Neural progenitor cell (in vitro differentiated cells): ENCODE data around the gene GIT1. TPM values are rescaled to one million over a fixed set of nuclear protein-coding genes. Genes with fewer than 3 reads are reported as not detected.
A peak's percentile ranks its signal among the peaks of the same experiment; 100 is the strongest.

Source experiments
- DNase-seq: peaks from one replicate; pipeline ENCODE4 v3.0.0-alpha.2; 2016; ENCODE audit warnings: low spot score
- H2AFZ ChIP-seq: fragments of 200-600 bp; sonication (generic); replicated peaks from 2 replicates; pipeline ENCODE4 v1.6.1; 2016; ENCODE audit warnings: antibody characterized with exemption
- H3F3A ChIP-seq: fragments of 200-600 bp; sonication (generic); 2 replicates; pipeline ENCODE4 v1.6.1; 2016; ENCODE audit warnings: antibody characterized with exemption, low read depth
- H3K27ac ChIP-seq: fragments of 200-600 bp; sonication (generic); 2 replicates; pipeline ENCODE4 v1.5.1; 2016; ENCODE audit warnings: mild to moderate bottlenecking
- H3K27me3 ChIP-seq: fragments of 200-600 bp; sonication (generic); 2 replicates; pipeline ENCODE4 v1.6.1; 2016; ENCODE audit warnings: mild to moderate bottlenecking, moderate library complexity
- H3K36me3 ChIP-seq: fragments of 200-600 bp; sonication (generic); 2 replicates; pipeline ENCODE4 v1.5.1; 2016
- H3K4me1 ChIP-seq: fragments of 200-600 bp; sonication (generic); 2 replicates; pipeline ENCODE4 v1.6.1; 2016; ENCODE audit warnings: mixed run types
- H3K4me2 ChIP-seq: fragments of 200-600 bp; sonication (generic); 2 replicates; pipeline ENCODE4 v1.6.1; 2016
- H3K4me3 ChIP-seq: fragments of 200-600 bp; sonication (generic); 2 replicates; pipeline ENCODE4 v1.5.1; 2016
- H3K79me2 ChIP-seq: fragments of 200-600 bp; sonication (generic); 2 replicates; pipeline ENCODE4 v1.6.1; 2016; ENCODE audit warnings: low read depth
- H3K9ac ChIP-seq: fragments of 200-600 bp; sonication (generic); 2 replicates; pipeline ENCODE4 v1.6.1; 2016
- H3K9me3 ChIP-seq: fragments of 200-600 bp; sonication (generic); 2 replicates; pipeline ENCODE4 v1.5.1; 2016; ENCODE audit warnings: low read depth
- H4K20me1 ChIP-seq: fragments of 200-600 bp; sonication (generic); 2 replicates; pipeline ENCODE4 v1.6.1; 2016; ENCODE audit warnings: low read depth
- H3K27ac Mint-ChIP-seq: 3 replicates; pipeline ENCODE4 v1.8.0; 2021; ENCODE audit warnings: mixed read lengths
- H3K27me3 Mint-ChIP-seq: 2 replicates; pipeline ENCODE4 v1.8.0; 2022; ENCODE audit warnings: low read depth, mild to moderate bottlenecking, inconsistent platforms, moderate library complexity, mixed read lengths; ENCODE audit not compliant: insufficient read depth
- H3K36me3 Mint-ChIP-seq: 3 replicates; pipeline ENCODE4 v1.8.0; 2021; ENCODE audit warnings: mixed read lengths
- H3K4me1 Mint-ChIP-seq: 3 replicates; pipeline ENCODE4 v1.8.0; 2021; ENCODE audit warnings: mixed read lengths
- H3K4me3 Mint-ChIP-seq: 3 replicates; pipeline ENCODE4 v1.8.0; 2021; ENCODE audit warnings: mild to moderate bottlenecking, moderate library complexity, mixed read lengths
- H3K9me3 Mint-ChIP-seq: 3 replicates; pipeline ENCODE4 v1.8.0; 2020; ENCODE audit warnings: mixed read lengths
- CTCF ChIP-seq: fragments of 200-600 bp; sonication (generic); IDR thresholded peaks from 2 replicates; pipeline ENCODE4 v1.5.1; 2017; ENCODE audit warnings: antibody characterized with exemption, mild to moderate bottlenecking
- EZH2 ChIP-seq: fragments of 200-600 bp; sonication (generic); IDR thresholded peaks from 2 replicates; pipeline ENCODE4 v1.6.1; 2017; ENCODE audit warnings: antibody characterized with exemption, mild to moderate bottlenecking, moderate library complexity
- EZH2phosphoT487 ChIP-seq: fragments of 200-600 bp; sonication (generic); IDR thresholded peaks from 2 replicates; pipeline ENCODE4 v1.6.1; 2017; ENCODE audit warnings: antibody characterized with exemption
- total RNA-seq: library from RNA; depleted of rRNA; stranded (reverse); fragments of >200 nt; gene quantifications from 2 replicates; pipeline ENCODE4 v1.2.3, GENCODE V29; 2015; ENCODE audit warnings: low replicate concordance

GIT1 gene
- total RNA-seq, 1 donor from 2014 or later: 17.6 TPM

DNA sequence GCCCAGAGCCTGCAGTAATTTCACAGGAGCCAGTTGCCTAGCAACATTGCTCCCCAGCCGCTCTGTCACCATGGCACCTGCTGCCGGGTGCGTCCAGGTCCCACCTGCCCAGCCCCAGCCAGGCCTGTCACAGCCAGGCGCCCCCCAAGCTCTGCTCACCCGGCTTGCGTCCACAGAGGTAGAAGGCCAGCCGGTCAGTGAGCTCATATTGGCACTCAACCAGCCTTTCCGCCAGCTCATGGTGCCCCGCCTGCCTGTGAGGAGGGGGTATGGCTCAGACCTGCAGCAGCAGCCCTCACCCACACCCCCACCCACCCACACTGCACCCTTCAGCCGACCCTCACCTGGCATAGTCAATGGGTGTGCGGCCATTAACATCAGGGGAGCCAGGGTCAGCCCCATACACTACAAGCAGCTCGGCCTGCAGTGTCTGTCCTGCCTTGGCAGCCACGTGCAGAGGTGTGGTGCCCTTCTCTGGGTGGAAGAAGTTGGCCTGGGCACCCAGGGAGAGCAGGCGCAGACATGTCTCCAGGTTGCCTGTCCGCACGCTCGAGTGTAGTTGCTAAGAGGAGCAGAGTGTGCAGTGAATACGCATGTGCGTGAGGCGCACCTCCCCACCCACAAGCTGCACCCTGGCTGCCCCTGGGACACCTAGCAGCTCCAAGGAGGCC is 7.7 kb downstream of the GIT1 start:
- H3K36me3 Mint-ChIP-seq: peaks cover 4% of the 10 kb centered on the region
- no peaks in the 10 kb centered on the region for H3K36me3 ChIP-seq
- no peaks in the 10 kb centered on the region for H3K27me3 ChIP-seq
- TF ChIP-seq EZH2phosphoT487: no peak
- no peak for TF ChIP-seq CTCF
- no peak for TF ChIP-seq EZH2
- H3F3A ChIP-seq: peaks cover 12% of the 10 kb centered on the region
- peaks cover 38% of the 10 kb centered on the region for H3K79me2 ChIP-seq
- no peak overlapping the region for H3K9ac ChIP-seq
- H2AFZ ChIP-seq: no peak overlapping the region
- no peak for DNase-seq
- H3K27me3 Mint-ChIP-seq: peaks cover 8% of the 10 kb centered on the region
- H3K4me1 Mint-ChIP-seq: peaks cover 19% of the 10 kb centered on the region
- H3K4me3 ChIP-seq: no peak overlapping the region
- H3K27ac Mint-ChIP-seq: no peak overlapping the region
- H3K4me2 ChIP-seq: no peak overlapping the region
- no peaks in the 10 kb centered on the region for H3K9me3 Mint-ChIP-seq
- H3K27ac ChIP-seq: no peak overlapping the region
- H3K4me3 Mint-ChIP-seq: no peak overlapping the region
- peaks cover 15% of the 10 kb centered on the region for H3K4me1 ChIP-seq
- no peaks in the 10 kb centered on the region for H3K9me3 ChIP-seq
- peaks cover 61% of the 10 kb centered on the region for H4K20me1 ChIP-seq

- Histone ChIP-seq H4K20me1 (peaks cover 51% of the 10 kb centered on the region), H3K9ac (no peak overlapping the region), H3K9me3 (no peaks in the 10 kb centered on the region), H3F3A (peaks cover 12% of the 10 kb centered on the region), H3K4me3 (no peak overlapping the region), H3K36me3 (no peaks in the 10 kb centered on the region), H3K27ac (no peak overlapping the region), H3K27me3 (no peaks in the 10 kb centered on the region), H3K4me1 (peaks cover 11% of the 10 kb centered on the region), H3K79me2 (peaks cover 22% of the 10 kb centered on the region), H2AFZ (no peak overlapping the region), H3K4me2 (no peak overlapping the region)
- DNase-seq: peak; percentile 89
- peaks cover 10% of the 10 kb centered on the region for H3K27me3 Mint-ChIP-seq
- no peaks in the 10 kb centered on the region for H3K9me3 Mint-ChIP-seq
- peak; percentile 79 for TF ChIP-seq CTCF
- TF ChIP-seq EZH2phosphoT487: no peak
- H3K4me3 Mint-ChIP-seq: peak overlapping the region; percentile 57
- H3K4me1 Mint-ChIP-seq: peaks cover 19% of the 10 kb centered on the region
- no peak overlapping the region for H3K27ac Mint-ChIP-seq
- H3K36me3 Mint-ChIP-seq: peaks cover 6% of the 10 kb centered on the region
Observed at GRCh38 chr17:29579866-29580771, 9.3 kb downstream of the GIT1 start.

DNA sequence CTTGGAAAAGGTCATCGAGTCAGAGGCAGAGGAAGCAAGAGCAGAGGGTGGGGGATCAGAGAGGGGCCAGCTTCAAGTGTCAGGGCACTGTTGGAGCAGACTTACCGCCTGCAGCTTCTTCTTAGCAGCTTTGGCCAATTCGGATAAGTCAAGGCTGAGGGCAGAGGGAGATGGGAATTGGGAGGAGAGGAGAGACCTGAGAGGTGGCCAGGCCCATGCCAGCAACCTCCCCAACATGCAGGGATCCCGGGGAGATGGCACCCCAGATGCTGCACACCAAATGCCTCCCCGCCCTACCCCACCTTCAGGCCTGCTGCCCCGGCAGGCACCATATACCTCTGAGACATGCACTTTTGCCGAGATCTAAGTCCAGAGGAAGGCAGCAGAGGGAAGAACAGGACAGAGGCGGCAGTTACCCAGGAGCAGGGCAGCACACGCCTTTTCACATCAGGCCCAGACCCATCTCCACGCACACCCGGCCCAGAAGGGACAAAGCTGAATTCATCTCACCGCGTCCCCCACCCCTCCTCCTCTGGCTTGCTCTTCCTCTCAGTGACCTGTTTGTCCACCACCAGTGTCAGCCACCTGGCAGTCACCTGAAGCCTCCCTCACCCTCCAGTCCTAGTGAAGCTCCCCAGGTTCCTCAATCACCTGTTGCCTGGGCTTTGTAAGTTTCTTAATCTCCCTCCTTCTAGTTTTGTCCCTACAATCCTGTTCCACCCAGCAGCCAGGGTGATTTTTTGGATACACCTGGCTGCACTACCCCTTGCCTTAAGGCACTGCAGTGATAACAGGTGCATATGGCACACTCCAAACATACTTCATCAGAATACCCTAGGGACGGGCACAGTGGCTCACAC is 10.6 kb downstream of the GIT1 start:
- Mint-ChIP-seq H3K27ac (no peak overlapping the region), H3K27me3 (peaks cover 5% of the 10 kb centered on the region)
- no peak for DNase-seq

More for the DNA sequence above, 10.6 kb downstream of the GIT1 start:
- H3K4me1 ChIP-seq: no peaks in the 10 kb centered on the region
- peaks cover 6% of the 10 kb centered on the region for H3K36me3 Mint-ChIP-seq
- peaks cover 49% of the 10 kb centered on the region for H4K20me1 ChIP-seq
- H3K4me3 ChIP-seq: no peak overlapping the region
- no peak overlapping the region for H3K9ac ChIP-seq
- H3K4me1 Mint-ChIP-seq: peaks cover 9% of the 10 kb centered on the region
- peaks cover 9% of the 10 kb centered on the region for H3K79me2 ChIP-seq
- TF ChIP-seq EZH2phosphoT487: no peak
- no peak for TF ChIP-seq EZH2
- no peak for TF ChIP-seq CTCF
- peaks cover 12% of the 10 kb centered on the region for H3F3A ChIP-seq
- H3K4me3 Mint-ChIP-seq: no peak overlapping the region
- H3K36me3 ChIP-seq: no peaks in the 10 kb centered on the region
- no peak overlapping the region for H2AFZ ChIP-seq
- no peak overlapping the region for H3K4me2 ChIP-seq
- H3K27ac ChIP-seq: no peak overlapping the region
- H3K9me3 Mint-ChIP-seq: no peaks in the 10 kb centered on the region
- H3K27me3 ChIP-seq: no peaks in the 10 kb centered on the region
- H3K9me3 ChIP-seq: no peaks in the 10 kb centered on the region
